B cell (primary cell): ENCODE data around the gene HOXB3. TPM values are rescaled to one million over a fixed set of nuclear protein-coding genes. Genes with fewer than 3 reads are reported as not detected.

Experiments used
- ATAC-seq: fragments of 200-7000 bp; cut with Tn5 transposase; one replicate; pipeline ENCODE4 v1.10.0; 2021; ENCODE audit warnings: low read depth, mild to moderate bottlenecking, moderate number of reproducible peaks, moderate library complexity
- CTCF ChIA-PET: fragments of 350-600 bp; sonication (Branson Sonifier 250); formaldehyde crosslinking; loops from one replicate; lab custom pipeline; 2021; ENCODE audit warnings: antibody characterized with exemption, inconsistent platforms; lab: Charles Lee
- POLR2A ChIA-PET: fragments of 350-600 bp; sonication (Branson Sonifier 250); formaldehyde crosslinking; loops from one replicate; lab custom pipeline; 2021; ENCODE audit warnings: antibody characterized with exemption; lab: Charles Lee
- DNase-seq: peaks from one replicate; pipeline ENCODE4 v3.0.0; 2013
- H2AFZ ChIP-seq: 2 replicates; pipeline ENCODE4 v1.6.1; 2012; ENCODE audit warnings: mild to moderate bottlenecking, low read depth, low read length; ENCODE audit not compliant: insufficient read depth, poor library complexity, severe bottlenecking
- H3K27ac ChIP-seq, 2 donors: 1 replicate in 1 of 2; 2 replicates in 1 of 2; pipeline ENCODE4 v1.5.1; 2012 to 2013; ENCODE audit warnings: low read length in 2 of 2, mild to moderate bottlenecking in 2 of 2, moderate library complexity in 1 of 2
- H3K27me3 ChIP-seq, 4 experiments: fragments of 200-600 bp in 1 of 4; sonication (generic) in 1 of 4; replicated peaks in 1 of 4; 1 replicate in 2 of 4; 2 replicates in 2 of 4; pipeline versions ENCODE4 v1.6.1 to v1.7.0; 2013 to 2016; ENCODE audit warnings: low read length in 3 of 4, mild to moderate bottlenecking in 2 of 4, mixed read lengths in 1 of 4, moderate library complexity in 1 of 4; ENCODE audit not compliant: insufficient read depth in 4 of 4, control insufficient read depth in 3 of 4; ENCODE audit errors: control extremely low read depth in 1 of 4
- H3K36me3 ChIP-seq, 2 experiments: replicated peaks in 1 of 2; 1 replicate in 1 of 2; 2 replicates in 1 of 2; pipeline versions ENCODE4 v1.6.1 to v1.7.1; 2013; ENCODE audit warnings: low read length in 1 of 2; ENCODE audit not compliant: insufficient read depth in 2 of 2, control insufficient read depth in 1 of 2; ENCODE audit errors: control extremely low read depth in 1 of 2, extremely low read depth in 1 of 2
- H3K4me1 ChIP-seq, 2 donors: fragments of 200-600 bp in 1 of 2; sonication (generic) in 1 of 2; 1 replicate in 1 of 2; 2 replicates in 1 of 2; pipeline versions ENCODE4 v1.5.1 to v1.6.1; 2013 to 2017; ENCODE audit warnings: low read length in 2 of 2; ENCODE audit not compliant: control insufficient read depth in 2 of 2, insufficient read depth in 2 of 2
- H3K4me2 ChIP-seq: replicated peaks from 2 replicates; pipeline ENCODE3; 2012; ENCODE audit warnings: mild to moderate bottlenecking, low read depth, low read length; ENCODE audit not compliant: poor library complexity, severe bottlenecking
- H3K4me3 ChIP-seq, 5 experiments: fragments of 200-600 bp in 1 of 5; sonication (generic) in 1 of 5; 1 replicate in 3 of 5; 2 replicates in 2 of 5; pipeline versions ENCODE4 v1.5.1 to v1.7.0; 2011 to 2016; ENCODE audit warnings: low read length in 4 of 5, mild to moderate bottlenecking in 4 of 5, low read depth in 2 of 5, control low read depth in 1 of 5, moderate library complexity in 1 of 5; ENCODE audit not compliant: insufficient read depth in 1 of 5; ENCODE audit errors: control extremely low read depth in 1 of 5, extremely low read depth in 1 of 5
- H3K79me2 ChIP-seq: fragments of 200-600 bp; sonication (generic); one replicate; pipeline ENCODE4 v1.6.0; 2016; ENCODE audit warnings: low read length; ENCODE audit not compliant: control insufficient read depth, insufficient read depth
- H3K9ac ChIP-seq: fragments of 200-600 bp; sonication (generic); 2 replicates; pipeline ENCODE4 v1.6.1; 2017; ENCODE audit warnings: mild to moderate bottlenecking, low read length, moderate library complexity
- H3K9me3 ChIP-seq, 3 donors: one replicate each; pipeline versions ENCODE4 v1.6.1 to v1.7.1; 2013; ENCODE audit warnings: low read length in 2 of 3; ENCODE audit not compliant: control insufficient read depth in 2 of 3, insufficient read depth in 1 of 3; ENCODE audit errors: control extremely low read depth in 1 of 3
- H4K20me1 ChIP-seq: 2 replicates; pipeline ENCODE4 v1.6.0; 2012; ENCODE audit warnings: mild to moderate bottlenecking, low read length; ENCODE audit not compliant: insufficient read depth, control insufficient read depth, poor library complexity, severe bottlenecking
- H3K27ac Mint-ChIP-seq: one replicate; pipeline ENCODE4 v1.8.0; 2021; ENCODE audit warnings: mixed read lengths
- H3K27me3 Mint-ChIP-seq: one replicate; pipeline ENCODE4 v1.8.0; 2021; ENCODE audit warnings: mixed read lengths
- H3K4me1 Mint-ChIP-seq: one replicate; pipeline ENCODE4 v1.8.0; 2021; ENCODE audit warnings: mixed read lengths
- H3K4me3 Mint-ChIP-seq: one replicate; pipeline ENCODE4 v1.8.0; 2021; ENCODE audit warnings: mixed read lengths
- H3K9me3 Mint-ChIP-seq: one replicate; pipeline ENCODE4 v1.8.0; 2022; ENCODE audit warnings: mixed read lengths; ENCODE audit not compliant: insufficient read depth
- EZH2 ChIP-seq: IDR thresholded peaks from 2 replicates; pipeline ENCODE4 v1.6.1; 2012; ENCODE audit warnings: borderline replicate concordance, low read depth, mild to moderate bottlenecking, moderate library complexity, low read length; ENCODE audit not compliant: insufficient read depth, poor library complexity, severe bottlenecking
- WGBS: methylation state at CpG from one replicate; pipeline ENCODE4 v1.1.5; 2013; ENCODE audit warnings: missing lambda C conversion rate; ENCODE audit not compliant: insufficient coverage; 5-methylcytosine and 5-hydroxymethylcytosine counted together
- intact Hi-C: fragments of 100-400 bp; cut with micrococcal nuclease; formaldehyde crosslinking; loops from one replicate; pipeline ENCODE4 v1.10.0; 2022
- polyA plus RNA-seq: library from polyadenylated mRNA; depleted of rRNA; stranded (reverse); fragments of >200 nt; gene quantifications from 2 replicates; pipeline ENCODE4 v1.2.3, GENCODE V29; 2012
- total RNA-seq, 2 donors: library from RNA; stranded (reverse); fragments of 120-200 nt in 1 of 2; gene quantifications; 1 replicate in 1 of 2; 2 replicates in 1 of 2; pipeline versions ENCODE4 v1.2.3 to v1.2.4, GENCODE V29; 2013 to 2022
- TF ChIP-seq, protein P1 (sequence below): fragments of 200-600 bp; IDR thresholded peaks from one replicate; pipeline ENCODE4 v1.8.0; 2022; ENCODE audit warnings: antibody characterized with exemption, mild to moderate bottlenecking

Gene HOXB3
- total and polyA plus RNA-seq, 2 donors (not counting 1 experiment from before 2014, with no cell fraction given) = 3.0 to 4.0 TPM

DNA sequence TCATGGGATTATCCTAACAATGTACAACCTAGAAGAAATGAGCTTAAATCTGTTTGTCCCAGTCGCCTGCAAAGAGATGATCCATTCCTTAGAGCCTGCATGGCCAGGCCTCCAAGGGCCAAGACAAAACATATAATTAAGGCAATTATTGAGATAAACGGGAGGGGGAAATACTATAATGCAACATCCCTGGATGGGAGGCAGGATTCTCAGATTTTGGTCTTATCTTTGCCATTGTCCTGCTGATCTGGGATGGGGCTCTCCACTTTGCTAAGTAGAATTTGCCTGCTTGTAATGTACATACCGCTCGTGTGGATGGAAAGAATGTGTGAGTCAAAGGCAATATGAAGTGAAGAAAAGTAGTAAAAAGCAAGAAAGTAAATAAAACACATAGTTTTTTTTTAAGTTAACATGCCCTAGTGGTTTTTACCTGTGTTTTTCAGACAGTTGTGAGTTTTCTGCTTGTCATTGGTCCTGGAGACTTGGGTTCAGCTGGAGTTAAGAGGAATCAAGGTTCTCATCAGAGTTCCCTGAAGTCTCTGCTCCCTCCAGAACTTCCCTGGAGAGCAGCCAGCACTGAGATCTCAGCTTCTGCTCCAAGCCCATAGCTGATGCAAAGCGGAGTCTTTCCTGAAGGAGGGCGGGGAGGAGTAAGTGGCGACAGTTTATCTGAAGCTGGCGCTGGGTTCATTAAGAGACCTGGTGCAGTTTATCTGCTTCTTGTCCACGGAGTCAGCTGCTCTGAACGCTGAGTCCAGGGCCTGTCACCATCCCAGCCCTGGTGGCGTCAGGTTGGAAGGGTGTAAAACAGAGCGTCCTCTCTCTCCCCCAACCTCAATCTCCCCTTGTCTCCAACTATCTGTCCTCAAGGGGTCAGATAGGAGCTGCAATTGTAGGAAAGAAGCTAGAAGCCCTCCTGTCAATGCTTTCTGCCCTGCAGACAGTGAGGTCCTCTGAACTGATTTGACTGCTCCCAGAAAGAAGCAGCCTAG is 89.3 kb downstream of the HOXB3 start:
- WGBS = 87% methylated on average over 6 of the region's 12 CpGs
- TF ChIP-seq, protein P1, sequence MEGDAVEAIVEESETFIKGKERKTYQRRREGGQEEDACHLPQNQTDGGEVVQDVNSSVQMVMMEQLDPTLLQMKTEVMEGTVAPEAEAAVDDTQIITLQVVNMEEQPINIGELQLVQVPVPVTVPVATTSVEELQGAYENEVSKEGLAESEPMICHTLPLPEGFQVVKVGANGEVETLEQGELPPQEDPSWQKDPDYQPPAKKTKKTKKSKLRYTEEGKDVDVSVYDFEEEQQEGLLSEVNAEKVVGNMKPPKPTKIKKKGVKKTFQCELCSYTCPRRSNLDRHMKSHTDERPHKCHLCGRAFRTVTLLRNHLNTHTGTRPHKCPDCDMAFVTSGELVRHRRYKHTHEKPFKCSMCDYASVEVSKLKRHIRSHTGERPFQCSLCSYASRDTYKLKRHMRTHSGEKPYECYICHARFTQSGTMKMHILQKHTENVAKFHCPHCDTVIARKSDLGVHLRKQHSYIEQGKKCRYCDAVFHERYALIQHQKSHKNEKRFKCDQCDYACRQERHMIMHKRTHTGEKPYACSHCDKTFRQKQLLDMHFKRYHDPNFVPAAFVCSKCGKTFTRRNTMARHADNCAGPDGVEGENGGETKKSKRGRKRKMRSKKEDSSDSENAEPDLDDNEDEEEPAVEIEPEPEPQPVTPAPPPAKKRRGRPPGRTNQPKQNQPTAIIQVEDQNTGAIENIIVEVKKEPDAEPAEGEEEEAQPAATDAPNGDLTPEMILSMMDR = no peak
- H3K27ac Mint-ChIP-seq = no peak overlapping the region
- no peak overlapping the region for H3K4me3 Mint-ChIP-seq
- no peaks in the 10 kb centered on the region for H3K4me1 ChIP-seq
- intact Hi-C loops = no loop called here
- H2AFZ ChIP-seq = no peak overlapping the region
- H3K4me3 ChIP-seq = no peak overlapping the region
- no peaks in the 10 kb centered on the region for H3K4me1 Mint-ChIP-seq
- no peak overlapping the region for H3K4me2 ChIP-seq
- H3K9me3 ChIP-seq = no peaks in the 10 kb centered on the region
- no peak for DNase-seq
- H3K27me3 Mint-ChIP-seq = peaks cover 53% of the 10 kb centered on the region
- no peak for ATAC-seq
- POLR2A ChIA-PET = no interaction called here
- H4K20me1 ChIP-seq = no peaks in the 10 kb centered on the region
- peaks cover 0 to 17% (median 0%) of the 10 kb centered on the region in 4 experiments for H3K27me3 ChIP-seq
- CTCF ChIA-PET = interaction anchor here (0.5 to 1.4 kb wide), 3 partner anchors 12 to 98 kb away, joined by 3 to 4 read pairs (median 4); no protein-coding TSS in a partner anchor
- no peak overlapping the region for H3K9ac ChIP-seq
- H3K36me3 ChIP-seq = no peaks in the 10 kb centered on the region
- no peaks in the 10 kb centered on the region for H3K9me3 Mint-ChIP-seq
- no peaks in the 10 kb centered on the region for H3K79me2 ChIP-seq
- no peak overlapping the region for H3K27ac ChIP-seq

DNA sequence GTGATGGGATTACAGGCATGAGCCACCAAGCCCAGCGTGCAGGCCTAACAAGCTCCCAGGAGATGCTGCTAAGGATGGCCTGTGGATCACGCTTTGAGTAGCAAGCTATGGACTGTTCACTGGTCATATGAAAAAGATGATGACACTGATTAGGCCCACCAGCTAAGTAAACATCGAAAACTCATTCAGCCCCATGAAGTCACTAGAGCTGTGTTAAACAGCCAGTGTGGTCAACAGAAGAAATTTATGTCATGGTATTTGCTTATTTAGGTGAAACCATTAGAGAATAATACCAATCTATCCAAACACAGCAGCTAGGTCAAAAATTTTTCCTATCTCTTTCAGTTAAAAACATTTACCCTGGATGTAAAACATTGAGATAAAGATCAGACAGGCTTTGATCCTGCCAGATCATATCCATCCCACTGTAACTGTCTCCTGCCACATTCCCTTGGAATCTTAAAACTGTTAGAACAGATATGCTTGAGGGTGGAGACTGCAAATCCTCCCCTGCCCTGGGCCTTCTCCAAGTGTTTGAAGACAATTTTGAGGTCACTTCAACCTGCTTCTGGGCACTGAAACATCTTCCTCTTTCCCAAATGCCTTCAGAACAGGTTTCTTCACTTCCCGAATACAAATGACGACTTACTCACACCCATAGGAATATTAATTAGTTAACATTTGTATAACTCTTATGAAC is 90.2 kb downstream of the HOXB3 start:
- no peak for ATAC-seq
- no peaks in the 10 kb centered on the region for H3K4me1 Mint-ChIP-seq
- DNase-seq = no peak
- H3K9me3 ChIP-seq = no peaks in the 10 kb centered on the region
- H3K27me3 ChIP-seq = peaks cover 0 to 17% (median under 1%) of the 10 kb centered on the region in 4 experiments
- CTCF ChIA-PET = interaction anchor here (0.5 kb wide), 1 partner anchor 80 kb away, joined by 3 read pairs; no protein-coding TSS in a partner anchor
- no peak for TF ChIP-seq EZH2
- TF ChIP-seq, protein P1 = no peak
- peaks cover 51% of the 10 kb centered on the region for H3K27me3 Mint-ChIP-seq
- H4K20me1 ChIP-seq = no peaks in the 10 kb centered on the region
- no peaks in the 10 kb centered on the region for H3K4me1 ChIP-seq
- no peaks in the 10 kb centered on the region for H3K9me3 Mint-ChIP-seq
- no peaks in the 10 kb centered on the region for H3K79me2 ChIP-seq
- no peaks in the 10 kb centered on the region for H3K36me3 ChIP-seq
- H3K4me3 ChIP-seq = no peak overlapping the region
- POLR2A ChIA-PET = no interaction called here
- H3K4me2 ChIP-seq = no peak overlapping the region
- intact Hi-C loops = loop anchor here (10.0 kb wide), 1 partner anchor 45 kb away; the partner anchor contains the start of gene HOXB2
- H2AFZ ChIP-seq = no peak overlapping the region
- 100% methylated on average over 2 of the region's 5 CpGs for WGBS
- H3K27ac Mint-ChIP-seq = no peak overlapping the region
- H3K27ac ChIP-seq = no peak overlapping the region
- H3K4me3 Mint-ChIP-seq = no peak overlapping the region
- no peak overlapping the region for H3K9ac ChIP-seq
